GM12864 (cell line): Measurements from ENCODE around the gene PLA2G5.
A peak's percentile ranks its signal among the peaks of the same experiment; 100 is the strongest.
"Not testable (repeated sequence)": the region's sequence is repeated elsewhere in the genome, so short reads cannot be mapped to it uniquely, and the experiment has no call there.

Source experiments
- DNase-seq: peaks from one replicate; pipeline ENCODE4 v3.0.0-alpha.2; 2011; ENCODE audit warnings: low read depth
- H3K4me3 ChIP-seq: 2 replicates; pipeline ENCODE4 v1.5.1; 2011; ENCODE audit warnings: mild to moderate bottlenecking, low read depth, low read length, control low read depth
- TF ChIP-seq, protein P1 (sequence below): IDR thresholded peaks from 2 replicates; pipeline ENCODE4 v1.5.1; 2011; ENCODE audit warnings: low read depth, mild to moderate bottlenecking, moderate library complexity, low read length, control low read depth, inconsistent platforms; ENCODE audit errors: missing control alignments

The PLA2G5 gene

GRCh38 chr1:20125100-20125499, 55.1 kb downstream of the PLA2G5 start:
- TF ChIP-seq, protein P1, sequence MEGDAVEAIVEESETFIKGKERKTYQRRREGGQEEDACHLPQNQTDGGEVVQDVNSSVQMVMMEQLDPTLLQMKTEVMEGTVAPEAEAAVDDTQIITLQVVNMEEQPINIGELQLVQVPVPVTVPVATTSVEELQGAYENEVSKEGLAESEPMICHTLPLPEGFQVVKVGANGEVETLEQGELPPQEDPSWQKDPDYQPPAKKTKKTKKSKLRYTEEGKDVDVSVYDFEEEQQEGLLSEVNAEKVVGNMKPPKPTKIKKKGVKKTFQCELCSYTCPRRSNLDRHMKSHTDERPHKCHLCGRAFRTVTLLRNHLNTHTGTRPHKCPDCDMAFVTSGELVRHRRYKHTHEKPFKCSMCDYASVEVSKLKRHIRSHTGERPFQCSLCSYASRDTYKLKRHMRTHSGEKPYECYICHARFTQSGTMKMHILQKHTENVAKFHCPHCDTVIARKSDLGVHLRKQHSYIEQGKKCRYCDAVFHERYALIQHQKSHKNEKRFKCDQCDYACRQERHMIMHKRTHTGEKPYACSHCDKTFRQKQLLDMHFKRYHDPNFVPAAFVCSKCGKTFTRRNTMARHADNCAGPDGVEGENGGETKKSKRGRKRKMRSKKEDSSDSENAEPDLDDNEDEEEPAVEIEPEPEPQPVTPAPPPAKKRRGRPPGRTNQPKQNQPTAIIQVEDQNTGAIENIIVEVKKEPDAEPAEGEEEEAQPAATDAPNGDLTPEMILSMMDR, result no peak
- H3K4me3 ChIP-seq, result no peak overlapping the region
- no peak for DNase-seq

GRCh38 chr1:20126041-20126805, 56.2 kb downstream of the PLA2G5 start:
- TF ChIP-seq, protein P1, result no peak
- DNase-seq, result peak; percentile 41

DNA sequence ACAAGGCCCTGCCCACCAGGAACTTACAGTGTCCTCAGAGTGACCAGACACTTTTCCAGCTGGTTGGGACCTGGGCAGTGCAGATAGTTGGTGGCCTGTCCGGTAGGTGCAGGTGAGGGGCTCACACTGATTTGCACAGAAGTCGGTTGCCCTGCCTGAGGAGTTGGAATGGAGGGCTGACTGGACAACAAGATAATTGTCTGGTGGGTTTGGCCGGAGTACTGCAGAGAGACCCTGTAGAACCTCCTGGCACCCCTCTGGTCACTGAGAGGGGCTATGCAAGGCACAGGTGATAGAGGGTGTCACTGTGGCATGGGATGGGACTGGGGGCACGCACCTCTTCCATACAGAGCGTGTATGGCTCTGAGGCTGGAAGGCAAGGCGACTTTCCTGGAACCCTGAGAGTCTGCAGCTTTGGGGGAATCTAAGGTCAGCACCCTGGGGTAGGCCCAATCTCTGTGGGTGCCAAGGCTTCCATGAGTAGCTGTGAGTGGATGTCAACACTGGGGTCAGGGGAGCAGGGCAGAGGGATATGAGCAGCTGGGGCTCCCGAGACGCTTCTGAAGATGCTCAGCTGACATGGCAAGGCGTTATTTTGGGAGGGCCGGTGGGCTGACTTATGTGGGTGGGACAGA, 56.9 kb downstream of the PLA2G5 start:
- no peak overlapping the region for H3K4me3 ChIP-seq
- DNase-seq, result no peak
- TF ChIP-seq, protein P1, result no peak

More at GRCh38 chr1:20126041-20126805, 56.2 kb downstream of the PLA2G5 start:
- H3K4me3 ChIP-seq, result no peak overlapping the region

DNA sequence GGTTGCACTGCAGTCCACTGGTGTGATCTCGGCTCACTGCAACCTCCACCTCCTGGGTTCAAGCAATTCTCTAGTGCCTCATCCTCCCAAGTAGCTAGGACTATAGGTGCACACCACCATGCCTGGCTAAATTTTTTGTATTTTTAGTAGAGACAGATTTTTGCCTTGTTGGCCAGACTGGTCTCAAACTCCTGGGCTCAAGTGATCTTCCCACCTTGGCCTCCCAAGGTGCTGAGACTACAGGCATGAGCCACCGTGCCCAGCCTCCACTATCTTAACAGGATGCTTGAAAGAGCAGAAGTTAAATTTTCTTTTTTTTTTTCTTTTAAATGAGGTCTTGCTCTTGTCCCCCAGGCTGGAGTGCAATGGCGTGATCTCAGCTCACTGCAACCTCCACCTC, 60.5 kb downstream of the PLA2G5 start:
- DNase-seq, H3K4me3 ChIP-seq: not testable (repeated sequence)

DNA sequence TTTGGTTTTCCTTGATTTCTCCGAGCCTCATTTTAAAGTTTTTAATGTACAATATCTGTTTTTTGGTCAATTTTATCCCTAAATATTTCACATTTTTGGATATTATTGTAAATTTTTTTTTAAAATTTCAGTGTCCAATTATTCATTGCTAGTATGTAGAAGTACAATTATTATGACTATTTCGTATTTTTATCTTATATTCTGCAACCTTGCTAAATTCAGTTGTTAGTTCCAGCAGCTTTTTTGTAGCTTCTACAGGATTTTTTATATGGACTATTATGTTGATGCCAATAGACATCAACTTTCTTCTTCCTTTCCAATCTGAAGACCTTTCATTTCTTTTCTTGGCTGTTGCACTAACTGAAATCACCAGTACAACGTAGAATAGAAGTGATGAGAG, 65.0 kb downstream of the PLA2G5 start:
- TF ChIP-seq, protein P1, result no peak
- no peak for DNase-seq

GRCh38 chr1:20136249-20136648, 66.3 kb downstream of the PLA2G5 start:
- no peak for DNase-seq
- TF ChIP-seq, protein P1, result no peak
- no peak overlapping the region for H3K4me3 ChIP-seq

More for the DNA sequence above, 65.0 kb downstream of the PLA2G5 start:
- H3K4me3 ChIP-seq, result no peak overlapping the region

GRCh38 chr1:20137055-20137454, 67.1 kb downstream of the PLA2G5 start:
- TF ChIP-seq, protein P1, result no peak
- H3K4me3 ChIP-seq, result no peak overlapping the region
- DNase-seq, result no peak
